Esophagus muscularis mucosa (tissue), 3 donors: ENCODE results near the gene TMEM219.

Experiments used
- EP300 ChIP-seq: sonication (generic); formaldehyde crosslinking; IDR thresholded peaks from one replicate; pipeline ENCODE4 v1.6.1; 2017; ENCODE audit warnings: antibody characterized with exemption
- TF ChIP-seq, protein P1 (sequence below), 3 experiments: fragments of 200-600 bp in 2 of 3; fragments of 450-650 bp in 1 of 3; sonication (generic) in 2 of 3; IDR thresholded peaks; one replicate each; pipeline ENCODE4 v1.5.1; 2017 to 2019; ENCODE audit warnings: antibody characterized with exemption in 3 of 3, mild to moderate bottlenecking in 2 of 3, moderate library complexity in 1 of 3

DNA sequence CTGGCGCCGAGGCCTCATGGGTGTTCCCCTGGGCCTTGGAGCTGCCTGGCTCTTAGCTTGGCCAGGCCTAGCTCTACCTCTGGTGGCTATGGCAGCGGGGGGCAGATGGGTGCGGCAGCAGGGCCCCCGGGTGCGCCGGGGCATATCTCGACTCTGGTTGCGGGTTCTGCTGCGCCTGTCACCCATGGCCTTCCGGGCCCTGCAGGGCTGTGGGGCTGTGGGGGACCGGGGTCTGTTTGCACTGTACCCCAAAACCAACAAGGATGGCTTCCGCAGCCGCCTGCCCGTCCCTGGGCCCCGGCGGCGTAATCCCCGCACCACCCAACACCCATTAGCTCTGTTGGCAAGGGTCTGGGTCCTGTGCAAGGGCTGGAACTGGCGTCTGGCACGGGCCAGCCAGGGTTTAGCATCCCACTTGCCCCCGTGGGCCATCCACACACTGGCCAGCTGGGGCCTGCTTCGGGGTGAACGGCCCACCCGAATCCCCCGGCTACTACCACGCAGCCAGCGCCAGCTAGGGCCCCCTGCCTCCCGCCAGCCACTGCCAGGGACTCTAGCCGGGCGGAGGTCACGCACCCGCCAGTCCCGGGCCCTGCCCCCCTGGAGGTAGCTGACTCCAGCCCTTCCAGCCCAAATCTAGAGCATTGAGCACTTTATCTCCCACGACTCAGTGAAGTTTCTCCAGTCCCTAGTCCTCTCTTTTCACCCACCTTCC, 25.6 kb downstream of the TMEM219 start:
- no peak for TF ChIP-seq EP300
- TF ChIP-seq, protein P1, sequence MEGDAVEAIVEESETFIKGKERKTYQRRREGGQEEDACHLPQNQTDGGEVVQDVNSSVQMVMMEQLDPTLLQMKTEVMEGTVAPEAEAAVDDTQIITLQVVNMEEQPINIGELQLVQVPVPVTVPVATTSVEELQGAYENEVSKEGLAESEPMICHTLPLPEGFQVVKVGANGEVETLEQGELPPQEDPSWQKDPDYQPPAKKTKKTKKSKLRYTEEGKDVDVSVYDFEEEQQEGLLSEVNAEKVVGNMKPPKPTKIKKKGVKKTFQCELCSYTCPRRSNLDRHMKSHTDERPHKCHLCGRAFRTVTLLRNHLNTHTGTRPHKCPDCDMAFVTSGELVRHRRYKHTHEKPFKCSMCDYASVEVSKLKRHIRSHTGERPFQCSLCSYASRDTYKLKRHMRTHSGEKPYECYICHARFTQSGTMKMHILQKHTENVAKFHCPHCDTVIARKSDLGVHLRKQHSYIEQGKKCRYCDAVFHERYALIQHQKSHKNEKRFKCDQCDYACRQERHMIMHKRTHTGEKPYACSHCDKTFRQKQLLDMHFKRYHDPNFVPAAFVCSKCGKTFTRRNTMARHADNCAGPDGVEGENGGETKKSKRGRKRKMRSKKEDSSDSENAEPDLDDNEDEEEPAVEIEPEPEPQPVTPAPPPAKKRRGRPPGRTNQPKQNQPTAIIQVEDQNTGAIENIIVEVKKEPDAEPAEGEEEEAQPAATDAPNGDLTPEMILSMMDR (IDR thresholded peaks at IDR 0.05), result no peak
